ENCODE measurements around the gene L3MBTL3.
"Not testable (repeated sequence)": the region's sequence is repeated elsewhere in the genome, so short reads cannot be mapped to it uniquely, and the experiment has no call there.

Gene L3MBTL3

DNA sequence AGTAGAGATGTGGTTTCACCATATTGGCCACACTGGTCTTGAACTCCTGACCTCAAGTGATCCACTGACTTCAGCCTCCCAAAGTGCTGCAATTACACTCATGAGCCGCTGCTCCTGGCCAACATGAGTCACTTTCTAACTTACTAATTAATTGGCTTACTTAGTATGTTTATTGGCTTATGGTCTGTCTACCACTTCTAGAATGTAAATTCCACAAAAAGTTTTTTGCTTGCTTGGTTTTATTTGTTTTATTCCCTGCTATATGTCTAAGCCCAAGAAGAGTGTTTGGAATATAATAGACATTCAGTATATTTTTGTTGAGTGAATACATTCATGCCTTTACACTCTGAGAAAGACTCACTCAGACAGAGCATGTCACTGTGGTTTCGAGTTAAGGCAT is 118.4 kb downstream of the L3MBTL3 start:
- DNase-seq (ENCODE audit: low spot score) (no peak), FAIRE-seq (no peak)

DNA sequence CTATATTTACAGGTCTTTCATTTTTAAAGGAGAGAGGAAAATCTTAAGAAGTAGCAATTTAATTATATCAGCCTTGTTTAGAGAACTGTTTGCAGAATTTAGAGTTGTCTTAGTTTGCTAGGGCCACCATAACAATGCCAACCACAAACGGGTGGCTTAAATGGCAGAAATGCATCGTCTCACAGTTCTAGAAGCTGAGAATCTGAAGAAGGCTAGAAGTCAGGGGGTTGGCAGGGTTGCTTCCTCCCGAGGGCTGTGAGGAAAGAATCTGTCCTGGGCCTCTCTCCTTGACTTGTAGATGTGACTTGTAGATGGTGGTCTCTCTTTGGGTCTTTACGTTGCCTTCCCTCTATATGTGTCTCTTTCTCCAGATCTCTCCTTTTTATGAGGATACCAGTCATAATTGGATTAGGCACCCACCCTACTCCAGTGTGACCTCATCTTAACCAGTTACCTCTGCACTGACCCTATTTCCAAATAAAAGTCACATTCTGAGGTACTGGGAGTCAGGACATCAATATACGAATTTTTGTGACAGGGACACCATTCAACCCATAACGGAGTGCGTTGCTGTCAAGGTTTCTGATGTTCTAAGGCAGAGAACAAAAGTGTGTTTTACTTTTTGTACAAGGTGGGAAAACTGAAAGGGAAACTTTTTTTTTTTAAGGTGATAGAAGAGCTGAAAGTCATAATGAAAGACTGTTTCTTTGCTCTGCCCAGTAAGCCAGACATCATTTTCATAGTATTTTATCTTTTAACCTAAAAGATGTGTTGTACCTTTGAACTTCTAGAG is 119.9 kb downstream of the L3MBTL3 start:
- FAIRE-seq (no peak), DNase-seq (ENCODE audit: low spot score) (no peak)

DNA sequence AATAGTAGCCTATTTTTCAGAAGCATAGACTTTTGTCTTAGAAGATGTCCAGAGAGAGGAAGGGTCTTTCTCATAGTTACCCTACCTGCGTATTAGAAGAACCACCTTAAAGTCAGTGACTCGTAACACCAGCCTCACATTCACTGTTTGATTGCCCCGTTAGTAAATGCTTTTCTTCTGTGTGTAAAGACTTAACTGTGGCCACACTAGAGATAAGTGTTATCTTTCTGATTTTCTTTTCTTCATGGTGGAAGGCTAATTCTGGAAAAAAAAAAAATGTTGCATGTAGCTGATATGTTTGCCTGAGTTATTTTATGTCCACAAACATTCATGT is 120.5 kb downstream of the L3MBTL3 start:
- DNase-seq (ENCODE audit: low spot score) (no peak), FAIRE-seq (no peak)

DNA sequence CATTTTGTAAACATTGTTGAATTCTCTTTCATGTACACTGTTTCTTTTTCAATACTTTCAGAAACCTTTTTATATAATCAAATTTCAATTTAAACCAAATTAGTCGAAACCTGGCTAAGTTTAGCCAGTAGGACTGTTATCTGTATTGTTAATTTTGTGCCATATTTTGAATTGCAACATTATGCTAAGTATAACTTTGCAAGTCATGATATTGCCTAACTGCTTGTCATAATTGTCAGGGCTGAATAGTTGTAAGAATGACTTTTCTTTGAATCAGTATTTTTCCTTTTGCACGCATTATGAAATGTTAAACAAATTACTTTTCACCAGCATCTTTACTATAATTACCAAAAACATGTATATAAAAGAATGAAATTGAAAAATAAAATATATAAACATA is 121.7 kb downstream of the L3MBTL3 start:
- FAIRE-seq (no peak), DNase-seq (ENCODE audit: low spot score) (no peak)

DNA sequence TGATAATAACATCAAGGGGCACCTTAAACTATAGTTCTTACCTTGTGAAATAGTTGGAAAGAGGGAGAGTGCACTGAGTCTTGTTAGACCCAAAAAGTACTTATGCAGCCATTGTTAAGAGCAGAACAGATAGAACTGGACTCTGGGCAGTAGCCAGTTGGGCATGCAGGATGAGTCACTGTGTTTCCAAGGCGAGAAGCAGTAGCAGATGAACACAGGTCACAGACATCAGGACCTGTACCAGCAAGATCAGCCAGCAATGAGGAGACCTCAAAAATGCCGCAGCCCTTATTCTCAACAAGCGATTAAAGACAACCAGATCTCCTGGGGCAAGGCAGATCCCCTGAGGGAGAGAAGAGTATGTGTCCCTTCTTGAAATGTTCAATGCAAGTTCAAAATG is 125.3 kb downstream of the L3MBTL3 start:
- DNase-seq (ENCODE audit: low spot score): no peak
- FAIRE-seq: no peak

DNA sequence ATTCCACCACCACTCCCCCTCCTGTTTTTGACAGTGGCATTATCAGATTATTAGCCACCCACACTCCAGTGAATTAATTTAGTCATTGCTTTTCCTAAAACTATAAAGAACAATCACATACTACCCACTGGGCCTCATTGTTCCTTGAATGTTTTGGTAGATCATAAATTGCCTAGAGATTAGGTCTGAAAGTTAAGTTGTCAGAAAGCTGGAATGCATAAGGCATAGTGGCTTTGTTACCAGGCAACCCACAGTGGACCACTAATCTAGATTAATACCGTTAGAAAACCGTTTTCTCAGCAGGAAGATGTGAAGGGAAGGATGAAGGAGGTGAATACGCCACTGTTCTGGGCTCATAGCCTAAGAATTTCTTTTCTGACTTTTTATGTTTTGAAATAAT is 128.7 kb downstream of the L3MBTL3 start:
- FAIRE-seq (no peak), DNase-seq (ENCODE audit: low spot score) (no peak)

DNA sequence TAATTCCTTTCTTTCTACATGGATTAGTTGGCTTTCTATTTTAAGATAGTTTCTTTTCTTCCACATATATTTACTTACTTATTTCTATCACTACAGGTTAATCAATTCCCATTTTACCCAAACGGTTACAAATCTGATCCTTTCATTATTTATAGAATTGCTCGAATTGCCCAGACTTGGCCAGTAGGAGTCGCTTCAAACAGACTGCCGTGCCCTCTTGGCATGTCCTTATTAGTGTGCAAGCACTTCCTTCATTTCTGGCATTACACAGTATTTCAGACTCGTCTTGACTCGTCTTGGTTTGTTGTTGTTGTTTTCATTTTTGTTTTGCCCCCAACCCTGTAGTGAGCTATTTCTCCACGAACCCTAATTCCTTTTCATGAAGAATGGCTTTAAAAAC is 129.8 kb downstream of the L3MBTL3 start:
- no peak for FAIRE-seq
- DNase-seq (ENCODE audit: low spot score): peak; percentile 14

DNA sequence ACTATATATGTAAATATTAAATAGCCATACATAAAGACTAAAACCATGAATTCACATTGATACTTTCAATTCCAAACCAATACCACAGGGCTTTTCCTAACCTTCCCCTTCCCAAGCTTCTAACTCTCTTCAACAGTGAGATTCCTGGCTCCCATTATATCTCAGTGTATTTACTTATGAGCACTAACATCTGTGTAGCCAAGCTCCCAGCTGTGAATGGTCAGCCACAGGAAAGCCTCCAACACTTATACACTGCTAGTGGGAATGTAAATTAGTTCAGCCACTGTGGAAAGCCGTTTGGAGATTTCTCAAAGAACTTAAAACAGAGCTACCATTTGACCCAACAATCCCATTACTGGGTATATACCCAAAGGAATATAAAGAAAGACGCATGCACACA is 130.6 kb downstream of the L3MBTL3 start:
- FAIRE-seq; DNase-seq (ENCODE audit: low spot score): not testable (repeated sequence)

DNA sequence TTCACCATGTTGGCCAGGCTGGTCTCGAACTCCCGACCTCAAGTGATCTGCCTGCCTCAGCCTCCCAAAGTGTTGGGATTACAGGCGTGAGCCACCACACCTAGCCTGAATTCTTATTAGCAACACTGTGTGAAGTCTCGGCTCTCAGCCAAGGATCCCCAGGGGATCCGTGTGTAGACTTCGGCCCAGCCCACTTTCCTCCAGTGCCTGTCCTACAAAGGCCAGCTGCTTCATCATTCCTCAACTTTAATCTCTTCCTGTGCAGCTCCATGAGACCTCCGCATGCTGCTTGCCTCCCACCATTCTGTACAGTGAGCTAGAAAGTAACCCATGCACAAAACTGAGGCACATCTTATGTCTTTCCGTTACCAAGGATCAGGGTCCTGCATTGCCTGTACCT is 132.5 kb downstream of the L3MBTL3 start:
- DNase-seq (ENCODE audit: low spot score): no peak

DNA sequence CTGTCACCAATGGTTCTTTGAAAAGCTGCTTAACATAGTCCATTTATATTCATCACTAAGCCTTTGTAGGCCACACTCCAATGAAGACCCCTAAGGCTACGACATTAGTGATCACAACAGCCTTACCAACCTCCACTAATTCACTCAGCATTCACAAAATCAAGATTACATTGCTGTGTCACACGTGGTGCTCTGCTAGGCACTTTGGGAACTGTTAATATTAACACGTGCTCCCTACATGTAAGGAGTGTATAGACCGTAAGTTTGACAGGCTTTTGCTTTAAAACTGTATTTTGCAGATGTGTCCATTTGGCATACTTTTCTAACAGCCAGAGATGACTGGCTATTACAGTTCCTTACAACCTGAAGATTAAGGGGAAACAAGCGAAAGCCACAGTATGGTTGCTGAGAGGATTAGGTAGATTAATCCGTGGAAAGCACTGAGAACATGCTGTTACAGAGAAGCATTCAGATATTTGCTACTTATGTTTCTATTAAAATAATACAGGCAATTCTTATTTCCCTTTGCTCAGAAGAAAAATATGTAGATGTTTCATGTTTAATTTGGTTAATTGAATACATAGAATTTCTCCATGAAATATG is 134.6 kb downstream of the L3MBTL3 start:
- DNase-seq (ENCODE audit: low spot score) (no peak), FAIRE-seq (no peak)

More for the DNA sequence above, 132.5 kb downstream of the L3MBTL3 start:
- no peak for FAIRE-seq

DNA sequence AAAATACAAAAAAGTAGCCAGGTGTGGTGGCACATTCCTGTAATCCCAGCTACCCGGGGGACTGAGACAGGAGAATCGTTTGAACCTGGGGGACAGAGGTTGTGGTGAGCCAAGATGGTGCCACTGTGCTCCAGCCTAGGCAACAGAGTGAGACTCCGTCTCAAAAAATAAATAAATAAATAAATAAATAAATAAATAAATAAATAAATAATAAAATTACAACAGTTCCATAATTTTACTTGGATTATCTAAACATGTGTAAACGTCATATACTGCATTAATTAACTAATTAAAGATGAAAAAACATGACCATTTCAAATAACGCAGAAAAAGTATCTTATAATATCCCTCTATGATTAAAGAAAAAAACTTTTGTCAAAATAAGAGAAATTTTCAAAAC is 138.5 kb downstream of the L3MBTL3 start:
- FAIRE-seq (no peak), DNase-seq (ENCODE audit: low spot score) (no peak)

DNA sequence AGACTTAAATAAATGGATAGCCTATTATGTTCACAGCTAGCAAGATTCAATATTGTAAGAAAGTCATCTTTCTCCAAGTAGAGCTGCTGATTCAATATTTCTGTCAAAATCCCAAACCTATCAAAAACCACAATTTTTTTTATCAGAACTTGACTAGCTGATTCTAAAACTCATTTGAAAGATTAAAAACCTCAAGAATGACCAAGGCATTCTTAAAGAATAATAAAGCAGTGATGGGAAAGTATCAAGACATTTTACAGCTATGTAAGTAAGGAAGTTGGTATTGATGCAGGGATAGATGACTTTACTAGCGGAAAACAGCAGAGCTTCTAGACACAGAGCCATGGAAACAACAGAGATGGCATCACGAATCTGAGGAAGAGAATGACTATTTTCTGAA is 139.7 kb downstream of the L3MBTL3 start:
- DNase-seq (ENCODE audit: low spot score) (no peak), FAIRE-seq (no peak)

DNA sequence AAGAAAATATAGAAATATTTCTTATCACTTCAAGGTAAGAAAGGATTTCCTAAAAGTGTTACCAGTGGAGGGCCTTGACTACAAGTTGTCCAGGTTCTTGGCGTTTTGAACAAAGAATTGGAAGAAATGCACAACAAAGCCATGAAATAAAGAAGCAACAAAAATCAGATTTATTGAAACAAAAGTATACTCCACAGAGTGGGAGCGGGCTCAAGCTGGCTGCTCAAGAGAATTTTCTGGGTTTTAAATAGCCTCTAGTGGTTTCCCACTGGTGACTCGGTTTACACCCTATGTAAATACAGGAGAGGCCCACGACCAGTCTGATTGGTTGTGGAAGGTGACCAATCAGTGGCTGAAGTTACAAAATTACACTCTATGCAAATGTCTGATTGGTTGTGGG is 140.2 kb downstream of the L3MBTL3 start:
- DNase-seq (ENCODE audit: low spot score) (no peak), FAIRE-seq (no peak)

DNA sequence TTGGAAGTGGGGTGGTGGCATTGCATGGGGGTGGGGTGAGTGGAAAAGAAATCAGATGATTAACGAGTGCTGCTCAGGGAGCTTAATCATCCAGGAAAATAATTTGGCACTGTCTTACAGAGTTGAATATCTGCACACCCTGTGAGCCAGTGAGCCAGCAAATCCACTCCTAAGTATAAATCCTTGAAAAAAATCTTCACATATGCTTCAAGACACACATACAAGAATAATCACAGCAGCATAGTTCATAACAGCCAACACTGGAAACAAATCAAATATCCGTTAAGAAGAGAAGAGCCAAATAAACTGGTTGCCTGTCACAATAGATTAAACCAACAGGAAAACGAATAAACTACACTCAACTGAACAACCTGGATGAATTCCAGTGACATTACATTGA is 141.6 kb downstream of the L3MBTL3 start:
- FAIRE-seq: no peak
- DNase-seq (ENCODE audit: low spot score): no peak

DNA sequence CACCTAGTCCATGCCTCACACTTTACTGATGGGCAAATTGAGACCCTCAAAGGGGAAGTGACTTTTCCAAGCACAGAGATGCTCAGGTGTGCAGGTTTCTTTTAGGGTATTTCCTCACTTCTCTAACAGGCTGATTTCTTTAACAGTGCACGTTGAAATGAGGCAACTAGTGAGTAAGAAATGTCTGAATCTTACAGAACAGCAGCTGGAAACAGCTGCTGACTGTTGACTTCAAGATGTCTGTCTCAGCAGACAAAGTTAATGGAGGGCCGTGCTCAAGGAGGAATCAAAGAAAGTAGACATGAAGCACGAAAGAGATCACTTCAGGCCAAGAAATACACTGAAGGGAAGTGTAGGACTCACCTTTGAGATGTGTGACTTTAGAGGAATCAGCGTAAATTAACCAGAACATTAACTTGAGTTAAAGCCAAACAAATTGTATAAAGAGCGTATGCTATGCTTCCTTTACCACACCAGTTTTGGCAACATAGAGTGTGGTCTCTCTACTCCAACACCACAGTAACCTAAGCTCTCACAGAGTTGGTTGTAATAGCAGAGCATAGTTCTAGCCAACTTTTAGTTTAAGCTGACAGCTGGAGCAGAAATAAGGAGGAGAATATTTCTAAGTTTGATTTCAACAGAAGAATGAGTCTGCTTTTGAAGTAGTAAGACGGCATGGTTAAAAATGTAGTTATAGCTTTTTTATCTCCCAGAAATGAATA is 143.5 kb downstream of the L3MBTL3 start:
- FAIRE-seq: no peak
- DNase-seq (ENCODE audit: low spot score): no peak

DNA sequence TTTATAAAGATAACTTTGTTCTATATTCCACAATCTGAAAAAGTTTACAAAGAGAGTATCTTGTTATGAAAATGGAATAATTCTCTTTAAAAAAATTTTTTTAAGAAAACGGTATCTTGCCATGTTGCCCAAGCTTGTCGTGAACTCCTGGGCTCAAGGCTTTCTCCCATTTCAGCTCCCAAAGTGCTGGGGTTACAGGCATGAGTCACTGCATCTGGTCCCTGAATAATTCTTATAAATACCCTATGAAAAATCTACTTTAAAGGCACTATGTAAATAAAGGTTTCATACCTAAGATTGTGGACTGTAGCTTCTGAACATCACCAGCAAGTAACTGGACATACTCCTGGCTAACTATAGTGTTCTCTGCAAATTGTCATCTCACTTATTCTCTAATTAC is 144.0 kb downstream of the L3MBTL3 start:
- no peak for DNase-seq (ENCODE audit: low spot score)
- FAIRE-seq: no peak

DNA sequence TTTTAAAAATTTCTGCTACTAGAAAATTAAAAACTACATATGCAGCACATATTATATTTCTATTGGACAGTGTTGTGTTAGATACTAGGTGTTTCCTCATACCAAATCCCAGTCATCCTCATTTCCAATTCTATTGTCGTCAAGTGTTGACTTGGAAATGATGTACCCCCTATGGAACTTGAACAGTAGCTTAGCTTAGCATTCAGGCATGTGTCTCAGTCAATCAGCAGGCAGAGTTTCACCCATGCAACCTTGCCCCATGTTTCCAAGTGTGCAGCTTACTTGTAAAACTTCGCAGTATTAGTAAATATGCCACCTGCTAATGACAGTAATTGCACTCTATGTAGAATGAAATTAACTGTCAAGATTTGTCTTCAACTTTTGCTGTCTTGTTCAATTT is 144.9 kb downstream of the L3MBTL3 start:
- DNase-seq (ENCODE audit: low spot score) (no peak), FAIRE-seq (no peak)

DNA sequence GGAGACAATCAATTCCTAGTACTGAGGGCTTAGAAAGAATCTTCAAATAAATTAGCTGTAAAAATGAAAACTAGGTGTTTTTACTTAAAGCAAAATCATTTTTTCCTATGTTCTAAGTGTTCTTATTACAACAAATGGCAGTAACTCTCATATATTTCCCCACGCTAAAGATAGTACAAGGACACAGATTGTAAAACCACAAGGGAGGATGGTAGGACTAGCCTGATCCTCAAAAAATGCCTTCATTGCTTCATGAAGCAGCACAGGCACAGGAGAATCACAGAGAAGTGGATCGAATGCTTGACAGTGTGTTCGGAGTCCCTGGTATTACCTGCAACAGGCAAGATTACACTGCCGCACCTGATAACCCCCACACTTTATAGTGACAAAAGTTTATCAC is 145.9 kb downstream of the L3MBTL3 start:
- DNase-seq (ENCODE audit: low spot score) (no peak), FAIRE-seq (no peak)

DNA sequence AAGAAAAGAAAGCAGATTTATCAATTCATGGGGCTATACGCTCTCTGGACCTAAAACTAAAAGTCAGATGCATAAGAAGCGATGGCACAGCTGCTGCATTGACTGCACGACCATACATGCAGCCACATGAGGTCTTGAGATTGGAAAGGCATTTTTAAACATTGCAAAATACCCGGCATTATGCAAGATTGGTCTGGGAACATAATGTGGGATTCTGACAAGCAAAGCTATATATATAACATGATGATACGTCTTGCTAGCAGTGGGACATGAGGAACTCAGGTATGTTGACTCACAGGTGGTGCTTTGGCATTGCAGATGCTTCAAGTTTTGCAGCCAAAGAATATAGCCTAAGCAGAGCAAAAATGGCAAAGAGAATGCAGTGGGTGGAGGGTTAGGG is 149.3 kb downstream of the L3MBTL3 start:
- DNase-seq (ENCODE audit: low spot score) (no peak), FAIRE-seq (no peak)

DNA sequence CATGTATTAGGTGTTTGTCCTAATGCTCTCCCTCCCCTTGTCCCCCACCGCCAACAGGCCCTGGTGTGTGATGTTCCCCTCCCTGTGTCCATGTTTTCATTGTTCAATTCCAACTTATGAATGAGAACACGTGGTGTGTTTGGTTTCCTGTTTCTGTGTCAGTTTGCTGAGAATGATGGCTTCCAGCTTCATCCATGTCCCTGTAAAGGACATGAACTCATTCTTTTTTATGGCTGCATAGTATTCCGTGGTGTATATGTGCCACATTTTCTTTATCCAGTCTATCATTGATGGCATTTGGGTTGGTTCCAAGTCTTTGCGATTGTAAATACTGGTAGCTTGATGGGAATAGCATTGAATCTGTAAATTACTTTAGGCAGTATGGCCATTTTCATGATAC is 151.8 kb downstream of the L3MBTL3 start:
- DNase-seq (ENCODE audit: low spot score); FAIRE-seq: not testable (repeated sequence)

DNA sequence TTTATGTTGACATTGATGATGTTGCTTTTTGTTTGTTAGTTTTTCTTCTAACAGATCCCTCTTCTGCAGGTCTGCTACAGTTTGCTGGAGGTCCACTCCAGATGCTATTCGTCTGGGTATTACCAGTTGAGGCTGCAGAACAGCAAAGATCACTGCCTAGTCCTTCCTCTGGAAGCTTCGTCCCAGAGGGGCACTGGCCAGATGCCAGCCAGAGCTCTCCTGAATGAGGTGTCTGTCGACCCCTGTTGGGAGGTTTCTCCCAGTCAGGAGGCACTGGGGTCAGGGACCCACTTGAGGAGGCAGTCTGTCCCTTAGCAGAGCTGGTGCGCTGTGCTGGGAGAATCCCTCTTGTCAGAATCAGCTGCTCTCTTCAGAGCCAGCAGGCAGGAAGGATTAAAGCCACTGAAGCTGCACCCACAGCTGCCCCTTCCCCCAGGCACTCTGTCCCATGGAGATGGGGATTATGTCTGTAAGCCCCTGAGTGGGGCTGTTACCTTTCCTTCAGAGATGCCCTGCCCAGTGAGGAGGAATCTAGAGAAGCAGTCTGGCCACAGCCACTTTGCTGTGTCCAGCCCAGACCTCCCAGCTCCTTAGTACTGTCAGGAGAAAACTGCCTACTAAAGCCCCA is 155.1 kb downstream of the L3MBTL3 start:
- not testable (repeated sequence) for DNase-seq (ENCODE audit: low spot score); FAIRE-seq

DNA sequence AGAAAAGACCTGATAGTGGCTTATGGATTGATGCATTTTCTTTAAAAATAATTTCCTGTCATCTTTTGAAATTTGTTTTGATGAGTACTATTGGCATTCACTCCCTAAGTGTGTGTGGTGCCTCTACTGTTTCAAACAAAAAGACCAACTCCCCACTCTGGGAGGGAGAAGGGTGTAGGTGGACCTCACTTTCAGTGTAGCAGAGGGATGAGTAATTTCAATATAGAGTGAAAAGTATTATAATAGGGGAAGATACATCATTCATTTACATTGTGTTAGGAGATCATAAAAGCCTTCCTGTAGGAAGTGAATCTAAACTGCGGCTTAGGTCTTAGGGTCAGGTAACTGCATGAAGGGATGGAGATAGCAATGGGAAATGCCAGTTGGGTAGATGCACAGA is 158.0 kb downstream of the L3MBTL3 start:
- FAIRE-seq (no peak), DNase-seq (ENCODE audit: low spot score) (no peak)

Data from urothelium cell line (cell line).